ENCODE measurements around the gene SETD7.

Gene SETD7

GRCh38 chr4:139525414-139525813 lies 30.6 kb downstream of the SETD7 start:
- no peak for TF ChIP-seq EZH2phosphoT487 (IDR thresholded peaks at IDR 0.05; ENCODE audit: borderline replicate concordance)
- TF ChIP-seq CTCF (conservative IDR thresholded peaks at IDR 0.05; ENCODE audit: low read length), result no peak
- Histone ChIP-seq H2AFZ (ENCODE audit: low read length) (no peak overlapping the region), H3K4me3 (ENCODE audit: low read length, poor library complexity, severe bottlenecking) (no peak overlapping the region), H3K9ac (ENCODE audit: low read depth, low read length, poor library complexity, severe bottlenecking) (no peak overlapping the region), H3K36me3 (ENCODE audit: insufficient read depth, low read length) (peaks cover 46% of the 10 kb centered on the region), H3K79me2 (ENCODE audit: insufficient read depth, low read length) (no peaks in the 10 kb centered on the region), H3K27me3 (ENCODE audit: insufficient read depth, low read length, poor library complexity, severe bottlenecking) (no peaks in the 10 kb centered on the region), H3K4me1 (ENCODE audit: insufficient read depth, low read length, poor library complexity, severe bottlenecking) (peaks cover 42% of the 10 kb centered on the region), H3K4me2 (ENCODE audit: low read depth, low read length, poor library complexity, severe bottlenecking) (peak overlapping the region; percentile 47), H3F3A (ENCODE audit: low read depth) (peaks cover 8% of the 10 kb centered on the region; the same call in 1 of the 2 replicates), H3K9me3 (ENCODE audit: insufficient read depth, low read depth, low read length) (no peaks in the 10 kb centered on the region), H4K20me1 (ENCODE audit: insufficient read depth, low read length, poor library complexity, severe bottlenecking) (peaks cover 1% of the 10 kb centered on the region), H3K9me2 (replicated peaks; ENCODE audit: low read depth, low read length) (no peaks in the 10 kb centered on the region)

GRCh38 chr4:139524062-139524631 lies 31.9 kb downstream of the SETD7 start:
- Histone ChIP-seq H3K9me2 (replicated peaks; ENCODE audit: low read depth, low read length) (no peaks in the 10 kb centered on the region), H4K20me1 (ENCODE audit: insufficient read depth, low read length, poor library complexity, severe bottlenecking) (no peaks in the 10 kb centered on the region), H3K4me1 (ENCODE audit: insufficient read depth, low read length, poor library complexity, severe bottlenecking) (peaks cover 29% of the 10 kb centered on the region), H3K9me3 (ENCODE audit: insufficient read depth, low read depth, low read length) (no peaks in the 10 kb centered on the region), H3K36me3 (ENCODE audit: insufficient read depth, low read length) (peaks cover 58% of the 10 kb centered on the region), H3K4me2 (ENCODE audit: low read depth, low read length, poor library complexity, severe bottlenecking) (no peak overlapping the region), H2AFZ (ENCODE audit: low read length) (no peak overlapping the region), H3F3A (ENCODE audit: low read depth) (peaks cover 4% of the 10 kb centered on the region; the same call in 1 of the 2 replicates), H3K9ac (ENCODE audit: low read depth, low read length, poor library complexity, severe bottlenecking) (no peak overlapping the region), H3K27me3 (ENCODE audit: insufficient read depth, low read length, poor library complexity, severe bottlenecking) (no peaks in the 10 kb centered on the region), H3K79me2 (ENCODE audit: insufficient read depth, low read length) (no peaks in the 10 kb centered on the region), H3K4me3 (ENCODE audit: low read length, poor library complexity, severe bottlenecking) (no peak overlapping the region)
- no peak for TF ChIP-seq EZH2phosphoT487 (IDR thresholded peaks at IDR 0.05; ENCODE audit: borderline replicate concordance)
- no peak for TF ChIP-seq CTCF (conservative IDR thresholded peaks at IDR 0.05; ENCODE audit: low read length)

- no peaks in the 10 kb centered on the region for H3K9me3 ChIP-seq (ENCODE audit: insufficient read depth, low read depth, low read length)
- H3K9ac ChIP-seq (ENCODE audit: low read depth, low read length, poor library complexity, severe bottlenecking), result no peak overlapping the region
- H3K36me3 ChIP-seq (ENCODE audit: insufficient read depth, low read length), result peaks cover 64% of the 10 kb centered on the region
- no peaks in the 10 kb centered on the region for H3K27me3 ChIP-seq (ENCODE audit: insufficient read depth, low read length, poor library complexity, severe bottlenecking)
- H2AFZ ChIP-seq (ENCODE audit: low read length), result no peak overlapping the region
- H3F3A ChIP-seq (ENCODE audit: low read depth), result no peaks in the 10 kb centered on the region
- no peak overlapping the region for H3K4me3 ChIP-seq (ENCODE audit: low read length, poor library complexity, severe bottlenecking)
- H3K9me2 ChIP-seq (replicated peaks; ENCODE audit: low read depth, low read length), result no peaks in the 10 kb centered on the region
- no peaks in the 10 kb centered on the region for H4K20me1 ChIP-seq (ENCODE audit: insufficient read depth, low read length, poor library complexity, severe bottlenecking)
- H3K4me2 ChIP-seq (ENCODE audit: low read depth, low read length, poor library complexity, severe bottlenecking), result no peak overlapping the region
- H3K4me1 ChIP-seq (ENCODE audit: insufficient read depth, low read length, poor library complexity, severe bottlenecking), result peaks cover 19% of the 10 kb centered on the region
- TF ChIP-seq EZH2phosphoT487 (IDR thresholded peaks at IDR 0.05; ENCODE audit: borderline replicate concordance) (no peak), CTCF (conservative IDR thresholded peaks at IDR 0.05; ENCODE audit: low read length) (no peak)
- H3K79me2 ChIP-seq (ENCODE audit: insufficient read depth, low read length), result no peaks in the 10 kb centered on the region
These were observed 32.9 kb downstream of the SETD7 start for GRCh38 chr4:139523076-139523475.
